H9 (cell line): ENCODE results near the gene NAT14. TPM values are rescaled to one million over a fixed set of nuclear protein-coding genes. Genes with fewer than 3 reads are reported as not detected.

Experiments
- DNase-seq: peaks from one replicate; pipeline ENCODE4 v3.0.0-alpha.2; 2017
- H2AFZ ChIP-seq: one replicate; pipeline ENCODE4 v1.6.1; 2013; ENCODE audit warnings: mild to moderate bottlenecking, low read length, control low read depth, moderate library complexity
- H2AK5ac ChIP-seq: 2 replicates; pipeline ENCODE4 v1.6.1; 2013; ENCODE audit warnings: low read length, control low read depth, mixed read lengths; ENCODE audit not compliant: insufficient read length
- H2BK120ac ChIP-seq: one replicate; pipeline ENCODE4 v1.6.1; 2013; ENCODE audit warnings: low read depth, mild to moderate bottlenecking, low read length, control low read depth, inconsistent platforms; ENCODE audit not compliant: poor library complexity, severe bottlenecking
- H2BK12ac ChIP-seq: 2 replicates; pipeline ENCODE4 v1.6.1; 2013; ENCODE audit warnings: low read length, control low read depth, mixed read lengths, low read depth; ENCODE audit not compliant: insufficient read length
- H2BK15ac ChIP-seq: 2 replicates; pipeline ENCODE4 v1.6.1; 2013; ENCODE audit warnings: low read depth, low read length, control low read depth
- H2BK20ac ChIP-seq: one replicate; pipeline ENCODE4 v1.6.1; 2013; ENCODE audit warnings: low read depth, mild to moderate bottlenecking, low read length, control low read depth, inconsistent platforms; ENCODE audit not compliant: poor library complexity, severe bottlenecking
- H2BK5ac ChIP-seq: 2 replicates; pipeline ENCODE4 v1.6.1; 2013; ENCODE audit warnings: low read length, control low read depth, mixed read lengths; ENCODE audit not compliant: insufficient read length
- H3K14ac ChIP-seq: 2 replicates; pipeline ENCODE4 v1.6.1; 2013; ENCODE audit warnings: low read length, control low read depth; ENCODE audit not compliant: insufficient read depth
- H3K18ac ChIP-seq: 2 replicates; pipeline ENCODE4 v1.6.1; 2013; ENCODE audit warnings: low read depth, mild to moderate bottlenecking, mixed read lengths, low read length, control low read depth; ENCODE audit not compliant: insufficient read length
- H3K23ac ChIP-seq: 2 replicates; pipeline ENCODE4 v1.6.1; 2013; ENCODE audit warnings: low read length, control low read depth, mixed read lengths, low read depth; ENCODE audit not compliant: insufficient read length
- H3K23me2 ChIP-seq: 2 replicates; pipeline ENCODE4 v1.6.1; 2013; ENCODE audit warnings: low read depth, mild to moderate bottlenecking, mixed read lengths, low read length, control low read depth; ENCODE audit not compliant: insufficient read length, poor library complexity, severe bottlenecking
- H3K27ac ChIP-seq: 2 replicates; pipeline ENCODE4 v1.5.1; 2013; ENCODE audit warnings: low read length, control low read depth, mixed read lengths, low read depth; ENCODE audit not compliant: insufficient read length
- H3K27me3 ChIP-seq: 2 replicates; pipeline ENCODE4 v1.6.1; 2013; ENCODE audit warnings: low read length, control low read depth, inconsistent platforms; ENCODE audit not compliant: insufficient read depth
- H3K4ac ChIP-seq: 2 replicates; pipeline ENCODE4 v1.6.1; 2013; ENCODE audit warnings: low read depth, mild to moderate bottlenecking, control low read depth, inconsistent platforms, low read length, moderate library complexity
- H3K4me1 ChIP-seq: 2 replicates; pipeline ENCODE4 v1.6.1; 2013; ENCODE audit warnings: low read length, control low read depth, inconsistent platforms; ENCODE audit not compliant: insufficient read depth
- H3K4me2 ChIP-seq: 2 replicates; pipeline ENCODE4 v1.6.1; 2013; ENCODE audit warnings: low read length, control low read depth, mixed read lengths; ENCODE audit not compliant: insufficient read length, insufficient read depth
- H3K56ac ChIP-seq: 2 replicates; pipeline ENCODE4 v1.6.1; 2013; ENCODE audit warnings: low read depth, mild to moderate bottlenecking, mixed read lengths, low read length, control low read depth; ENCODE audit not compliant: insufficient read length
- H3K79me1 ChIP-seq: 2 replicates; pipeline ENCODE4 v1.6.1; 2013; ENCODE audit warnings: low read depth, mild to moderate bottlenecking, moderate library complexity, low read length, control low read depth, inconsistent platforms; ENCODE audit not compliant: insufficient read depth, poor library complexity, severe bottlenecking
- H3K79me2 ChIP-seq: 2 replicates; pipeline ENCODE4 v1.6.1; 2013; ENCODE audit warnings: low read length, control low read depth, inconsistent platforms; ENCODE audit not compliant: insufficient read depth
- H3K9ac ChIP-seq: 2 replicates; pipeline ENCODE4 v1.6.1; 2013; ENCODE audit warnings: low read length, control low read depth, mixed read lengths; ENCODE audit not compliant: insufficient read length; ENCODE audit errors: extremely low read depth
- H3K9me3 ChIP-seq: one replicate; pipeline ENCODE4 v1.6.1; 2013; ENCODE audit warnings: low read depth, low read length, inconsistent platforms; ENCODE audit not compliant: control insufficient read depth
- H3T11ph ChIP-seq: one replicate; pipeline ENCODE4 v1.6.1; 2013; ENCODE audit warnings: mild to moderate bottlenecking, low read length, control low read depth, inconsistent platforms
- H4K20me1 ChIP-seq: one replicate; pipeline ENCODE4 v1.6.1; 2013; ENCODE audit not compliant: control insufficient read depth, insufficient read length, insufficient read depth
- H4K5ac ChIP-seq: 2 replicates; pipeline ENCODE4 v1.6.1; 2013; ENCODE audit warnings: low read depth, mild to moderate bottlenecking, mixed read lengths, low read length, control low read depth; ENCODE audit not compliant: insufficient read length
- H4K8ac ChIP-seq: replicated peaks from 2 replicates; pipeline ENCODE4 v1.6.1; 2013; ENCODE audit warnings: low read length, control low read depth, mixed read lengths, low read depth; ENCODE audit not compliant: insufficient read length
- H4K91ac ChIP-seq: 2 replicates; pipeline ENCODE4 v1.6.1; 2013; ENCODE audit warnings: low read depth, mild to moderate bottlenecking, moderate library complexity, mixed read lengths, low read length, control low read depth; ENCODE audit not compliant: insufficient read length
- H3K27ac Mint-ChIP-seq, 3 experiments: 2 replicates in 2 of 3; 3 replicates in 1 of 3; pipeline ENCODE4 v1.8.0; 2020 to 2021; ENCODE audit warnings: mixed read lengths in 3 of 3, mild to moderate bottlenecking in 1 of 3, moderate library complexity in 1 of 3
- H3K27me3 Mint-ChIP-seq: 2 replicates; pipeline ENCODE4 v1.8.0; 2021; ENCODE audit warnings: low read depth, mild to moderate bottlenecking, moderate library complexity, mixed read lengths
- H3K36me3 Mint-ChIP-seq, 3 experiments: 2 replicates in 2 of 3; 3 replicates in 1 of 3; pipeline ENCODE4 v1.8.0; 2020 to 2021; ENCODE audit warnings: low read depth in 3 of 3, mixed read lengths in 3 of 3; ENCODE audit not compliant: insufficient read depth in 1 of 3
- H3K4me1 Mint-ChIP-seq, 2 experiments: 2 replicates each; pipeline ENCODE4 v1.8.0; 2020; ENCODE audit warnings: mixed read lengths in 2 of 2
- H3K4me3 Mint-ChIP-seq, 2 experiments: 2 replicates in 1 of 2; 3 replicates in 1 of 2; pipeline ENCODE4 v1.8.0; 2020 to 2021; ENCODE audit warnings: mild to moderate bottlenecking in 2 of 2, mixed read lengths in 2 of 2, moderate library complexity in 1 of 2
- H3K9me3 Mint-ChIP-seq, 2 experiments: 2 replicates in 1 of 2; 3 replicates in 1 of 2; pipeline ENCODE4 v1.8.0; 2020; ENCODE audit warnings: mild to moderate bottlenecking in 2 of 2, mixed read lengths in 2 of 2, moderate library complexity in 1 of 2
- whole genome bisulfite sequencing: extraction: QIAGEN DNeasy Blood & Tissue Kit; methylation state at CpG from one replicate; pipeline ENCODE4 v1.1.7; 2013; ENCODE audit warnings: missing lambda C conversion rate, low lambda C conversion rate, mixed read lengths; ENCODE audit not compliant: insufficient read length; ENCODE audit errors: extremely low coverage; 5-methylcytosine and 5-hydroxymethylcytosine counted together
- total RNA-seq: library from RNA; stranded (reverse); gene quantifications from 2 replicates; pipeline ENCODE4 v1.2.1, GENCODE V29; 2021
- TF ChIP-seq, protein P1 (sequence below): fragments of 200-600 bp; sonication (generic); conservative IDR thresholded peaks from 3 replicates; pipeline ENCODE4 v1.8.0; 2021; ENCODE audit warnings: antibody characterized with exemption, mild to moderate bottlenecking

The NAT14 gene
- total RNA-seq, 1 experiment from 2014 or later: 51.2 TPM

- H3T11ph ChIP-seq: no peak overlapping the region
- H3K79me1 ChIP-seq: no peaks in the 10 kb centered on the region
- H4K5ac ChIP-seq: no peak overlapping the region
- no peak overlapping the region for H2AFZ ChIP-seq
- H3K56ac ChIP-seq: no peak overlapping the region
- peaks cover 0 to 3% of the 10 kb centered on the region in 2 experiments; a peak in 1 of 5 replicates for H3K9me3 Mint-ChIP-seq
- H3K9me3 ChIP-seq: no peaks in the 10 kb centered on the region
- H3K27ac ChIP-seq: no peak overlapping the region
- no peaks in the 10 kb centered on the region for H4K20me1 ChIP-seq
- peak overlapping the region; percentile 43 for H3K4me2 ChIP-seq
- no peak overlapping the region for H3K23ac ChIP-seq
- peak overlapping the region; percentile 84 to 90 for H3K4me3 Mint-ChIP-seq
- peaks cover 5% of the 10 kb centered on the region; the same call in 1 of the 2 replicates for H3K4me1 ChIP-seq
- WGBS: no CpG with 5 or more reads among the region's 16 CpGs
- no peak overlapping the region for H2BK12ac ChIP-seq
- H2BK5ac ChIP-seq: no peak overlapping the region
- no peak overlapping the region for H4K91ac ChIP-seq
- H3K4me1 Mint-ChIP-seq: peaks cover 19 to 34% of the 10 kb centered on the region in 2 experiments
- H3K23me2 ChIP-seq: peaks cover 5% of the 10 kb centered on the region
- no peak for DNase-seq
- no peak overlapping the region for H3K9ac ChIP-seq
- peaks cover 6% of the 10 kb centered on the region for H3K27me3 Mint-ChIP-seq
- H2AK5ac ChIP-seq: no peak overlapping the region
- TF ChIP-seq, protein P1, sequence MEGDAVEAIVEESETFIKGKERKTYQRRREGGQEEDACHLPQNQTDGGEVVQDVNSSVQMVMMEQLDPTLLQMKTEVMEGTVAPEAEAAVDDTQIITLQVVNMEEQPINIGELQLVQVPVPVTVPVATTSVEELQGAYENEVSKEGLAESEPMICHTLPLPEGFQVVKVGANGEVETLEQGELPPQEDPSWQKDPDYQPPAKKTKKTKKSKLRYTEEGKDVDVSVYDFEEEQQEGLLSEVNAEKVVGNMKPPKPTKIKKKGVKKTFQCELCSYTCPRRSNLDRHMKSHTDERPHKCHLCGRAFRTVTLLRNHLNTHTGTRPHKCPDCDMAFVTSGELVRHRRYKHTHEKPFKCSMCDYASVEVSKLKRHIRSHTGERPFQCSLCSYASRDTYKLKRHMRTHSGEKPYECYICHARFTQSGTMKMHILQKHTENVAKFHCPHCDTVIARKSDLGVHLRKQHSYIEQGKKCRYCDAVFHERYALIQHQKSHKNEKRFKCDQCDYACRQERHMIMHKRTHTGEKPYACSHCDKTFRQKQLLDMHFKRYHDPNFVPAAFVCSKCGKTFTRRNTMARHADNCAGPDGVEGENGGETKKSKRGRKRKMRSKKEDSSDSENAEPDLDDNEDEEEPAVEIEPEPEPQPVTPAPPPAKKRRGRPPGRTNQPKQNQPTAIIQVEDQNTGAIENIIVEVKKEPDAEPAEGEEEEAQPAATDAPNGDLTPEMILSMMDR: no peak
- no peak overlapping the region for H3K4ac ChIP-seq
- H2BK120ac ChIP-seq: no peak overlapping the region
- no peak overlapping the region for H3K14ac ChIP-seq
- H4K8ac ChIP-seq: no peak overlapping the region
- H3K18ac ChIP-seq: no peak overlapping the region
- H2BK15ac ChIP-seq: no peak overlapping the region
- H3K79me2 ChIP-seq: 0 out of 2 replicates have a peak, but pooled peaks cover 4% of the 10 kb centered on the region
- peak overlapping the region in 1 of 3 experiments; percentile 34; a peak in 1 of 7 replicates for H3K27ac Mint-ChIP-seq
- H3K36me3 Mint-ChIP-seq: peaks cover 8 to 14% (median 8%) of the 10 kb centered on the region in 3 experiments; a peak in 6 of 7 replicates
- H3K27me3 ChIP-seq: no peaks in the 10 kb centered on the region
- H2BK20ac ChIP-seq: no peak overlapping the region
Measured at GRCh38 chr19:55459950-55460657, 24.9 kb upstream of the NAT14 start.
